Neutrophil (primary cell): ENCODE measurements around the gene CHMP3.

Experiments
- H3K27ac ChIP-seq: fragments of 200-600 bp; sonication (generic); 2 replicates; pipeline ENCODE4 v1.5.1; 2016; ENCODE audit warnings: mild to moderate bottlenecking, moderate library complexity
- H3K27me3 ChIP-seq: fragments of 200-600 bp; sonication (generic); 2 replicates; pipeline ENCODE4 v1.6.0; 2016; ENCODE audit warnings: mild to moderate bottlenecking
- H3K36me3 ChIP-seq: fragments of 200-600 bp; sonication (generic); 2 replicates; pipeline ENCODE4 v1.5.1; 2017
- H3K4me1 ChIP-seq, 2 experiments: fragments of 200-600 bp in 1 of 2; sonication (generic) in 1 of 2; 1 replicate in 1 of 2; 2 replicates in 1 of 2; pipeline versions ENCODE4 v1.5.1 to v1.6.1; 2013 to 2016; ENCODE audit warnings: low read depth in 1 of 2, low read length in 1 of 2, mild to moderate bottlenecking in 1 of 2, moderate library complexity in 1 of 2; ENCODE audit not compliant: control insufficient read depth in 1 of 2, insufficient read depth in 1 of 2
- H3K4me3 ChIP-seq, 2 experiments: fragments of 200-600 bp in 1 of 2; sonication (generic) in 1 of 2; 1 replicate in 1 of 2; 2 replicates in 1 of 2; pipeline ENCODE4 v1.5.1; 2013 to 2016; ENCODE audit warnings: low read depth in 1 of 2, low read length in 1 of 2, mild to moderate bottlenecking in 1 of 2, moderate library complexity in 1 of 2
- H3K9me3 ChIP-seq: fragments of 200-600 bp; sonication (generic); 2 replicates; pipeline ENCODE4 v1.5.1; 2016
- CTCF ChIP-seq: fragments of 200-600 bp; sonication (generic); IDR thresholded peaks from 2 replicates; pipeline ENCODE4 v1.5.1; 2016; ENCODE audit warnings: antibody characterized with exemption

CHMP3 gene

DNA sequence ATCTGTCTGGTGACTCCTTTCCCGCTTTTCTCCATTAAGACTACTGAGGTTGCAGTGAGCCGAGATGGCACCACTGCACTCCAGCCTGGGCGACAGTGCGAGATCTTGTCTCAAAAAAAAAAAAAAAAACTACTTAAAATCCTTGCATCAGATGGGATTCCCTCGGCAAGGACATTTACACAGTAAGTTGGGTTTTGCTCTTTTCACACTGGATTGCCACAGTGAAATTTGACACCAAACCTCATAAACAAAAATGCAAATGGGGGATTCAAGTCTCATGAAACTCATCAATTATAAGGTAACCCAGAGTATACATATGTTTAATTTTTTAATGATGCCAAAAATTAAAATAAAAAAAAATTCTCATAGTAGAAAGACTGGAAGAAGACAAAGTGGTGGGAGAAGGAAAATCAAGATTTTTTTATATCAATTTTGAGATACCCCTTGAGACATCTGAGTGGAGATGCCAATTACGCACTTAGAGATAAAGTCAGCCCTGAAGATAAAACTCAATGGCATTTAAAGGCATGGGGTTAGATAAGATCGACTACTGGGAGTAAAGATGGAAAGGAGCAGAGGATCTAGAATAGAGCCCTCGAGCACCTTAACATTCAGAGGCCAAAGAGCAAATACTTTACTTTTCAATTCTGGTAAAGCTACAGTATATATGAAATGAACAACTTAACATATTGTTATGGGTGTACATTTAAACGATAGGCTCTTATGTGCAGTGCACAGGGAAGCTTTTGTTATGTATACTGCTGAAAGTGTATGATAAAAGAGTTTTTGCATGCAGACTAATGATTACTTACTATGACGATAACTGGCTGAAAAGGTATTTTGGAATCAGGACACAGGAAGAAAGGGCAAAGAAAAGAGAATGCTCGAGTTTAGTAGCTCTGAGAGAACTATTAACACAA, 37.6 kb downstream of the CHMP3 start:
- Histone ChIP-seq H3K27ac (no peak overlapping the region), H3K36me3 (peaks cover 62% of the 10 kb centered on the region), H3K9me3 (no peaks in the 10 kb centered on the region), H3K4me3 (no peak overlapping the region), H3K27me3 (no peaks in the 10 kb centered on the region), H3K4me1 (no peaks in the 10 kb centered on the region)
- TF ChIP-seq CTCF, result no peak

DNA sequence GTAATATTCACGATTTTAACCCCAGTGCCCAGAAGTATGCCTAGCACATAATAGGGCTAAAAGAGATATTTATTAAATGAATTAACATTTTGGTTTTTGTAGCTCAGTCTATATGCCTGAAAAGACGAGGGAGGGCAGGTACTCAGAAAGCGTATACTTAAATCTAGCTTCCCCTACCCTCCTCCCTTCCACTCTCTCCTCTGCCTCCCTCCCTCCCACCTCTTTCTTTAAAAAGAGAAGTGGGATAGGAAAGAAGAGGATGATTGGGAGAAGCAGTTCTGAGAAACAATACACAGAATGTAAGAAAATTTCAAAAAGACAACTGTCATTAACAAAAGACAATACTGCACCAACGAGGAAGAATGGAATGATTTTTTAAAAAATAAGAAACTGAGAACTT, 39.8 kb downstream of the CHMP3 start:
- Histone ChIP-seq H3K4me3 (no peak overlapping the region), H3K9me3 (no peaks in the 10 kb centered on the region), H3K27me3 (no peaks in the 10 kb centered on the region), H3K4me1 (no peaks in the 10 kb centered on the region), H3K36me3 (peaks cover 62% of the 10 kb centered on the region), H3K27ac (no peak overlapping the region)
- no peak for TF ChIP-seq CTCF

GRCh38 chr2:86522711-86523110, 40.5 kb downstream of the CHMP3 start:
- no peaks in the 10 kb centered on the region for H3K4me1 ChIP-seq
- H3K9me3 ChIP-seq, result no peaks in the 10 kb centered on the region
- peaks cover 54% of the 10 kb centered on the region for H3K36me3 ChIP-seq
- H3K4me3 ChIP-seq, result no peak overlapping the region
- H3K27me3 ChIP-seq, result no peaks in the 10 kb centered on the region
- TF ChIP-seq CTCF, result no peak
- H3K27ac ChIP-seq, result no peak overlapping the region

DNA sequence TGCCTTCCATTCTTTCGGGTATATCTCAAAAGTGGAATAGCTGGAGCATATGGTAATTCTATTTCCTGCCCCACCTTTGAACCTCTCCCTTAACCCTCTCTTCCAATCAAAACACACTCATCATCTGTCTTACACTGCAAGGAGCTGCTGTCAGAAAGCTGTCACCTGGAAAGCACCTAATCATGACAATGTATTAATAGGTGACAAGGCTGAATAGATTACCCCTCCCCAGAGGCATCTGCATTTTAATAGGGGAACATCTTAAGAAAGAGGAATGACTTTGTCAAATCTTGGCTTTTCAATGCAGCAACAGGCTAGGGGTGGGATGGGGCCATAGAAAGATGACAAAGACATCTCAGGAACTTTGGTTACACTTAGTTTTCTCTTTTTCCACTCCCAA, 41.3 kb downstream of the CHMP3 start:
- H3K36me3 ChIP-seq, result peaks cover 46% of the 10 kb centered on the region
- TF ChIP-seq CTCF, result no peak
- H3K27ac ChIP-seq, result no peak overlapping the region
- H3K4me1 ChIP-seq, result no peaks in the 10 kb centered on the region
- H3K9me3 ChIP-seq, result no peaks in the 10 kb centered on the region
- no peak overlapping the region for H3K4me3 ChIP-seq
- no peaks in the 10 kb centered on the region for H3K27me3 ChIP-seq

- H3K9me3 ChIP-seq, result no peaks in the 10 kb centered on the region
- no peaks in the 10 kb centered on the region for H3K27me3 ChIP-seq
- no peak overlapping the region for H3K4me3 ChIP-seq
- TF ChIP-seq CTCF, result no peak
- no peak overlapping the region for H3K27ac ChIP-seq
- H3K36me3 ChIP-seq, result peaks cover 30% of the 10 kb centered on the region
- peaks cover 8% of the 10 kb centered on the region in 2 experiments for H3K4me1 ChIP-seq
These were observed 43.1 kb downstream of the CHMP3 start for GRCh38 chr2:86520153-86520552.
